Activated T-cell treated with anti-CD3 and anti-CD28 coated beads, Interleukin-2, amount 50 U/mL, for 72 hours (primary cell): ENCODE results near the gene TMEM184C. TPM values are rescaled to one million over a fixed set of nuclear protein-coding genes. Genes with fewer than 3 reads are reported as not detected.

Experiments used
- ATAC-seq, 2 donors: fragments of 150-1000 bp; cut with Tn5 transposase; replicated peaks in 1 of 2; 2 replicates each; pipeline ENCODE4 v1.10.0; 2021; ENCODE audit warnings: moderate library complexity in 2 of 2, mild to moderate bottlenecking in 1 of 2
- DNase-seq, 2 donors: peaks; one replicate each; pipeline ENCODE4 v3.0.0; 2021 to 2022; ENCODE audit warnings: mixed read lengths in 1 of 2
- H3K27ac Mint-ChIP-seq: one replicate; pipeline ENCODE4 v1.8.0; 2022; ENCODE audit warnings: mild to moderate bottlenecking, moderate library complexity, mixed read lengths
- H3K27me3 Mint-ChIP-seq: one replicate; pipeline ENCODE4 v1.8.0; 2022; ENCODE audit warnings: low read depth, mixed read lengths
- H3K36me3 Mint-ChIP-seq, 2 donors: one replicate each; pipeline ENCODE4 v1.8.0; 2022; ENCODE audit warnings: mixed read lengths in 2 of 2, mild to moderate bottlenecking in 1 of 2; ENCODE audit not compliant: insufficient read depth in 2 of 2
- H3K4me1 Mint-ChIP-seq: one replicate; pipeline ENCODE4 v1.8.0; 2022; ENCODE audit warnings: low read depth, mixed read lengths
- H3K4me3 Mint-ChIP-seq, 2 donors: one replicate each; pipeline ENCODE4 v1.8.0; 2022; ENCODE audit warnings: mild to moderate bottlenecking in 2 of 2, mixed read lengths in 2 of 2, moderate library complexity in 2 of 2
- H3K9me3 Mint-ChIP-seq, 2 donors: one replicate each; pipeline ENCODE4 v1.8.0; 2022; ENCODE audit warnings: mixed read lengths in 2 of 2
- total RNA-seq, 2 donors: library from RNA; stranded (reverse); gene quantifications; one replicate each; pipeline ENCODE4 v1.2.3, GENCODE V29; 2022

The TMEM184C gene
- total RNA-seq, 2 donors from 2014 or later, result 15.7 to 17.3 TPM

DNA sequence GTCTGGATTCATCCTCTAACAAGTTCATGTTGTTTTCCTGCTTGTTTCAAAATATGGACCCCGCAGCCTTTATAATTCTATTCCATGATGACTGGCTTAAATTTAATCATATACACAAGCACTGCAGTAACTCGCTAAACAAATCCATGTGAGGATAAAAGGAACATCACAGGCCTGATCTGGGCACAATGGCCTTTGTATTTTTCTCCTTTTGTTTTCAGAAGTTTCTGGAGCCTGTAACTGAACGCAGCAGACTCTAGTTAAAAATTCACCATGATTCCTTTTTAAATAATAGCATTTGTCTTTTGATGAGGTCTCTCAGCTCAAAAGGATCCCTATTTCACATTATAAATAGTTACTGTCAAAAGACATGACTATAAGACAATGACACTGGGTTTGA, 30.2 kb upstream of the TMEM184C start:
- no peak for ATAC-seq
- peaks cover 15% of the 10 kb centered on the region for H3K27me3 Mint-ChIP-seq
- H3K4me1 Mint-ChIP-seq, result no peaks in the 10 kb centered on the region
- no peaks in the 10 kb centered on the region for H3K36me3 Mint-ChIP-seq
- H3K27ac Mint-ChIP-seq, result no peak overlapping the region
- peaks cover 5 to 6% of the 10 kb centered on the region in 2 donors for H3K9me3 Mint-ChIP-seq
- H3K4me3 Mint-ChIP-seq, result no peak overlapping the region
- no peak for DNase-seq

DNA sequence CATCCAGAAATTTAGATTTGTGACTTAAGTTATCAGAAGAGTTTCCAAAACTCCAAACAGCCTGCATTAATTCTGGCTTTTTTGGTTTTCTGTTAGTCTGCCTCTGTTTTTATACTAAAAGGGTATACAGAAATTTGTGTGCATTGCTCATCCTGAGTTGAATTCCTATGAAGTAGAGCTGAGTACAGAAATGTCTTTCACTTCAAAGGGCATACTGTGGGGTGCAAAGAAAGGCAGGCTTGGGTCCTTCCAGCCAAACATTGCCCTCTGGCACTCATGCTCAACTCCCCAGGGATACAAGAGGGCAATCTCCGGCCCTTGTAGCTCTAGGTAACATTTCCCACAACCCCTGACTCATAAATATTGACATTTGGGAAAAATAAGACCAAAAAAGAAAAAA, 27.6 kb upstream of the TMEM184C start:
- Mint-ChIP-seq H3K36me3 (no peaks in the 10 kb centered on the region), H3K4me1 (no peaks in the 10 kb centered on the region), H3K27me3 (peaks cover 19% of the 10 kb centered on the region), H3K4me3 (no peak overlapping the region), H3K9me3 (peaks cover 2 to 5% of the 10 kb centered on the region in 2 donors), H3K27ac (no peak overlapping the region)
- DNase-seq, result no peak
- no peak for ATAC-seq

DNA sequence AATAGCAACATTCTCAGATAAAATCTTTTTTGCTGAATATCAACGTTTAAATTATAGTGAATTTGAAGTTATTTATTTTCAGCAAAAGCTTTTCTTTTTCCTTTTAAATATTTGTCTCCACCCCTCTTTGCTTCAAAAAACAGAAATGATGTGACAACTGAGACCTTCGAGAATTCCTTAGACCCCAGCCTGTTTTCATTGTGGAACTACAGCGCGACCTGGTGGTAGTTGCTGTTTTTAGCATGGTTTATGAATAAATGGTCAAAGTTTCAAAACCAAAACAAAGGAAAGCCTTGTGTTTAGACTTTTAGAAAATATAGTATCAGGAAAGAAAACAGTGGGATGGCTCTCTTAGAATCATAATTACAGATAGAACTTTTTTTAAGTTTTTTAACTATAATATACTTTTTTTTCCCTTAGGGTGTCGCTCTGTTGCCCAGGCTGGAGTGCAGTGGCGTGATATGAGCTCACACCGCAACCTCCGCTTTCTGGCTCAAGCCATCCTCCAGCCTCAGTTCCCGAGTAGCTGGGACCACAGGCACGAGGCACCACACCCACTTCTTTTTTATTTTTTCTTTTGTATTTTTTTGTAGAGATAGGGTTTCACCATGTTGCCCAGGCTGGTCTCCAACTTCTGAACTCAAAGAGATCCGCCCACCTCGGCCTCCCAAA, 26.8 kb upstream of the TMEM184C start:
- H3K27me3 Mint-ChIP-seq, result peaks cover 16% of the 10 kb centered on the region
- DNase-seq (peak; percentile 37 to 54), ATAC-seq (no peak)

DNA sequence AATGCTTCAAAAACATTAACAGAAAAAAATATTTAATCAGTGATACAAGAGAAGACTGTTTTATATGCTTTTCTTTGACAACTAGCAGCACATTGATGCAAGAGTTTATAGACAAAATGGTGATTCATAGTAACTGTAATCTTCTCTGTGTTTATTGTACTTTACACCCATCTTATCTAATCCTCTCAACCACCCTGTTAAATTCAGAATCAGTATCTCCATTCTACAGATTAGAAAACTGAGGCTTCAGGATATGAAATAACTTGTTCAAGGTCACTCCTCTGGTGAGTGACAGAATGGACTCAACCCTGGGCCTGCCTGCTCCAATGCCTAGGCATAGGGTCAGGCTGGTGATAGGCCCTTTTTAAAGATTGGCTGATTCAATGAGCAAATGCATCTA, 26.1 kb upstream of the TMEM184C start:
- Mint-ChIP-seq H3K27ac (no peak overlapping the region), H3K4me1 (no peaks in the 10 kb centered on the region), H3K27me3 (peaks cover 9% of the 10 kb centered on the region), H3K36me3 (no peaks in the 10 kb centered on the region), H3K9me3 (no peaks in the 10 kb centered on the region), H3K4me3 (no peak overlapping the region)
- ATAC-seq, result no peak
- no peak for DNase-seq

More for the DNA sequence above, 26.8 kb upstream of the TMEM184C start:
- peaks cover 0 to 2% of the 10 kb centered on the region in 2 donors for H3K9me3 Mint-ChIP-seq
- H3K4me1 Mint-ChIP-seq, result no peaks in the 10 kb centered on the region
- H3K4me3 Mint-ChIP-seq, result no peak overlapping the region
- no peak overlapping the region for H3K27ac Mint-ChIP-seq
- H3K36me3 Mint-ChIP-seq, result no peaks in the 10 kb centered on the region

DNA sequence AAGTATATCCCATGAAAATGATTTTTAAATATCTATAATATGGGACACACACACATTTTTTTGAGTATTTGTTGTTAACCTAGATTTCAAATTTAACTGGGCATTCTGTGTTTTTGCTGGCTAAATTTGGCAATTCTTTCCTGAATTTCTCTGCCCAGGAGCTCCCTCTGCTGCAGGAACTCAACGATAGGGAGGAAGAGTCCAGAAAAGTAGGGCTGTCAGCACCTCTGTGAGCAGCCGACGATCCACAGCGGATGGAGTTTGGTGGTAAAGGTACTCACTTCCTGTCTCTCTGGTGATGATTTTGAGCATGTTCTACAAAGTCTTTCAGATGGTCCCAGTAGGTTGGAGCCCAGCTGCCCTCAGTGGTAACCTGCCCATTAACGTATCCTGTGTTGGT, 23.1 kb upstream of the TMEM184C start:
- H3K27me3 Mint-ChIP-seq, result peaks cover 8% of the 10 kb centered on the region
- no peak overlapping the region for H3K4me3 Mint-ChIP-seq
- no peak for DNase-seq
- H3K4me1 Mint-ChIP-seq, result no peaks in the 10 kb centered on the region
- no peak for ATAC-seq
- H3K27ac Mint-ChIP-seq, result no peak overlapping the region
- H3K9me3 Mint-ChIP-seq, result no peaks in the 10 kb centered on the region
- no peaks in the 10 kb centered on the region for H3K36me3 Mint-ChIP-seq

DNA sequence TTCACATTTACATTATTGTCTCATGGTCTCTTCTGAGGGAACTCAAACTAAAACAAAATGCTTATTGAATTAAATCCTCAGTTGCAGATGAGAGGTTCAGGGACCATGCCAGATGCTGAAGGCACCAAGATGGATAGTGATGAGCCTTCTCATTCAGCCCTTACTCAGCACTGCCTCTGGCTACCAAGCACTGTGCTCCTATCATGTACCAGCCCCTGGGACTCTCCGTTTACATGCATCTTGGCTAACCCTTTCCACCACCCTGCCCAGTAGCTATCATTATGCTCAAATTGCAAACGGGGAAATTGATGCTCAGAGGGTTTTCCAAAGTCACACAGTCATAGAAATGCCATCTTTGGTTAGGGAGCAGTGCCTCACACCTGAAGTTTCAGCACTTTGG, 22.6 kb upstream of the TMEM184C start:
- H3K27me3 Mint-ChIP-seq, result peaks cover 8% of the 10 kb centered on the region
- H3K36me3 Mint-ChIP-seq, result no peaks in the 10 kb centered on the region
- H3K4me3 Mint-ChIP-seq, result no peak overlapping the region
- no peaks in the 10 kb centered on the region for H3K9me3 Mint-ChIP-seq
- no peaks in the 10 kb centered on the region for H3K4me1 Mint-ChIP-seq
- DNase-seq, result no peak
- ATAC-seq, result no peak
- H3K27ac Mint-ChIP-seq, result no peak overlapping the region

DNA sequence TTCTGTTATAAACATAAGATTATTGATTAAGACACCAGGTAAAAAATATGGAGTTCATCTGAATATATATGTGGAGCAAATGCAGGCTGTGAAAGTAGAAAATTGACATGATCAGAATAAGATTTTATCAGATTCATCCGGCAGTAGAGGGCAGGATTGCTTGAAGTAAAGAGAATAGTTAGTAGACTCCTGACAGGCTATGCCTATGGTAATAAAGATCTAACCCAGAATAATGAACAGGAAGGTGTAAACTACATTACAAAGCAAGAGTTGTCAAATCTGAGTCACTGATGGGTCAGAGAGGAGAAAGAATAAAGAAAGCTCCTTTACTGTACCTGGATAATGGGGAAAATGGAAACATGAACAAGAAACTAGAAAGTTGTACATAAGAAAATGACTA, 20.8 kb upstream of the TMEM184C start:
- ATAC-seq, result no peak
- DNase-seq, result no peak
- Mint-ChIP-seq H3K27ac (no peak overlapping the region), H3K4me3 (no peak overlapping the region), H3K4me1 (no peaks in the 10 kb centered on the region), H3K27me3 (peaks cover 8% of the 10 kb centered on the region), H3K36me3 (no peaks in the 10 kb centered on the region), H3K9me3 (no peaks in the 10 kb centered on the region)

DNA sequence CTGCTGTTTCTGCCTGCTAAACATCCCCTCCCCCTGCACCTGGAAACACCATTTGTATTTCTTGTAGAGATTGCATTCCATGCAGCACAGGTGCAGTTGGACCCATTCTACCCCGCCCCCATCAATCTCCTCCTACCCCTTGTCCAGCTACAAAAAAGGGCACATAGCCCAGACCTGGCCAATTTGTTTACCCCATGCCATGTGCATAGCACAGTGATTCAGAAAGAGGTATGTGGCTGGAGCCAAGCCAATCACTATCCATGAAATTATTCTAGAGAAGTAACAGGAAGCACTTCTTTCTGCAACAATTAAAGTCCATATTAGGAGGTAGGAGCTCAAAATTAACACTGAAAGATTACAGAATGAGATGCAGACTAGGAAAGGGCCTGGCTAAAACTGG, 20.2 kb upstream of the TMEM184C start:
- ATAC-seq, result no peak
- Mint-ChIP-seq H3K9me3 (no peaks in the 10 kb centered on the region), H3K36me3 (no peaks in the 10 kb centered on the region), H3K27ac (no peak overlapping the region), H3K4me3 (no peak overlapping the region), H3K27me3 (peaks cover 8% of the 10 kb centered on the region), H3K4me1 (no peaks in the 10 kb centered on the region)
- no peak for DNase-seq

DNA sequence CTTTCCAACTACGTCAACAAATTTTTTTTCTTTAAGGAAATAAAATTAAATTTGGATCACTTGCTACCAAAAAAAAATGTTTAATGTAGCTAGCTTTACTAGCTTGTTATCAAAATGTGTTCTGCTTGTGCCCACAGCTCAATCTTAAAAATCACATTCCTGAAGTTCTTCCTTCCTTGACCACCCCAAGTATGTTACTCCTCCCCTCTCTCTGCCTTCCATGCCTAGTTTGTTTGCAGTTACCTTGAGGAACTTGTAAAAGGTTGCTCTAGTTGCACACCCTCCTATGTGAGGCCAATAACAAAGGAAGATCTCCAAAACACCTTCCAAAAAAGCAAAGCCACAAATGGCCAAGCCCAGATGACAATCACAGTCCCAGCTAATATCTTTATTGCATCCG, 19.6 kb upstream of the TMEM184C start:
- no peaks in the 10 kb centered on the region for H3K4me1 Mint-ChIP-seq
- no peaks in the 10 kb centered on the region for H3K36me3 Mint-ChIP-seq
- DNase-seq, result no peak
- peaks cover 7% of the 10 kb centered on the region for H3K27me3 Mint-ChIP-seq
- H3K27ac Mint-ChIP-seq, result no peak overlapping the region
- H3K4me3 Mint-ChIP-seq, result no peak overlapping the region
- no peaks in the 10 kb centered on the region for H3K9me3 Mint-ChIP-seq
- ATAC-seq, result no peak

DNA sequence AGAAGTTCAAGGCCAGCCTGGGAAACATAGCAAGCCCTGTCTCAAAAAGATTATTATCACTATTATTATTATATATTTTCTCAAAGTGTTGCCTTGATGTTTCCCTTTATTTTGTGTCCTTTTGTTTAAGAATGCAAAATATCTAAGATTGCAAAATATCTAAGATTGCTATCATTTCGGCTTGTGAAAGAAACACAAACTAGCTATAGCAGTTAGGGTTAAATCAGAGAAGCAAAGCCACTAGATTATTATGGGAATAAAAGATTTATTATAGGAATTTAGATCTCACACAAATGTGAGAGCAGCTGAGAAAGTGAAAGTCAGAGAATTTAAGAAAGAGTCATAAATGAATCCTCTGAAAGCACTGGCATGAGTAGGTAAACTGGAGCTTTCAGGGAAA, 18.0 kb upstream of the TMEM184C start:
- no peaks in the 10 kb centered on the region for H3K36me3 Mint-ChIP-seq
- H3K4me3 Mint-ChIP-seq, result no peak overlapping the region
- DNase-seq (no peak), ATAC-seq (no peak)
- H3K4me1 Mint-ChIP-seq, result no peaks in the 10 kb centered on the region
- no peak overlapping the region for H3K27ac Mint-ChIP-seq
- no peaks in the 10 kb centered on the region for H3K9me3 Mint-ChIP-seq
- H3K27me3 Mint-ChIP-seq, result no peaks in the 10 kb centered on the region

DNA sequence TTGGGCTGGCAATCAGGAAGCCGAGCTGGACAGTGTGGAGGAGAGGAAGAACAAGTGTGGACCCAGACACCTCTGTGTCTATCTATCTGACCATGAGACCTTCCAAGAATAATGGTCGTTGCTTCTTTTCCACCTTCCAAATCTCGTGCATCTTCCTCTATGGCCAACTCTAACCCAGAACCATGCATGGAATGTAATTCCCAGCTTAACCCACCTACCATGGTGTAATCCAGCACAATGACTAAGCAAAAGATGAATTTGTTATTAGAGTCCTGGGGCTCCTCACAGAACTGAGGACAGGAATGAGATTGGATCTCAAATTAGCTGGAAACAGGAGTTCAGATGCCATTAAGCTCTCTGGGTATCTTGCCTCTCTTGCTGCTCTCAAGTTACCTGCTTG, 17.4 kb upstream of the TMEM184C start:
- H3K9me3 Mint-ChIP-seq, result no peaks in the 10 kb centered on the region
- H3K4me3 Mint-ChIP-seq, result no peak overlapping the region
- ATAC-seq (no peak), DNase-seq (no peak)
- no peaks in the 10 kb centered on the region for H3K36me3 Mint-ChIP-seq
- H3K27me3 Mint-ChIP-seq, result no peaks in the 10 kb centered on the region
- no peaks in the 10 kb centered on the region for H3K4me1 Mint-ChIP-seq
- no peak overlapping the region for H3K27ac Mint-ChIP-seq

DNA sequence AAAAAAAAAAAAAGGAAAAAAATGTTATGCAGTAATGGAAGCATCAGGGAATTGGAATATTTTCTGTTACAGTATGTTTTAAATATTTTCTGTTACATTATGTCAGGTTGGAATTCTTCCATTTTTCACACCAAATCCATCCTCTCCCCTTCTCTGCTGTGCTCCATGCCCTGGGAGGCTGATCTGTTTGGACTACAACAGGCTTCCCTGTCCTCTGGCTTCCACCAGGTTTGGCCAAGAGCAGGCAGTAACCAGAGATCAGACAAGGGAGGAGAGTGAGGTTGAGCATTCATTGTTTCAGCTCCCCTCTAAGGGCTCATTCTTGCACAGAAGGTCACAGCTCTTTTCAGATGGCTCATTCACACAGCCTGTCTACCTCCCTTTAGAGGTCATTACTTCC, 11.7 kb upstream of the TMEM184C start:
- H3K36me3 Mint-ChIP-seq, result no peaks in the 10 kb centered on the region
- ATAC-seq, result no peak
- H3K9me3 Mint-ChIP-seq, result no peaks in the 10 kb centered on the region
- H3K27ac Mint-ChIP-seq, result no peak overlapping the region
- H3K27me3 Mint-ChIP-seq, result peaks cover 13% of the 10 kb centered on the region
- no peak for DNase-seq
- H3K4me3 Mint-ChIP-seq, result no peak overlapping the region
- no peaks in the 10 kb centered on the region for H3K4me1 Mint-ChIP-seq

DNA sequence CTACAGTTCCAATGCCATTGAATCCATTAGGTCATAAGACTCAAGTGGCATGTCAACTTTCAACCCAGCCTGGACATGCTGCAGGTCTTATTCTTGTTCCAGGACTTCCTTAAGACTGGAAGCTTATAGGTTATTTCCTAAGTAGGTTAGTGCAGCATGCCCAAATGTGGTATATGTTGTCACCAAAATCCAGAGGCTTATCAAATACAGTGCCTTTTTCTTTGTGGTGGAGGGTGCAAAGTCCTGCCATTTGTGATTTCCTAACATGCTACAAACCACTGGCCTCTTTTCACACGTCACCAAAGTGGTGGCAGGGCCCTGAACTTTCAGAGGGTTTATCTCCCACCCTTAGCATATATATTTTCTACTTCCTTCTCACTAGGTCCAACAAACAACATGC, 9.7 kb upstream of the TMEM184C start:
- H3K27me3 Mint-ChIP-seq, result peaks cover 13% of the 10 kb centered on the region
- no peaks in the 10 kb centered on the region for H3K9me3 Mint-ChIP-seq
- H3K4me1 Mint-ChIP-seq, result no peaks in the 10 kb centered on the region
- ATAC-seq (no peak), DNase-seq (no peak)
- no peak overlapping the region for H3K4me3 Mint-ChIP-seq
- H3K27ac Mint-ChIP-seq, result no peak overlapping the region
- no peaks in the 10 kb centered on the region for H3K36me3 Mint-ChIP-seq

DNA sequence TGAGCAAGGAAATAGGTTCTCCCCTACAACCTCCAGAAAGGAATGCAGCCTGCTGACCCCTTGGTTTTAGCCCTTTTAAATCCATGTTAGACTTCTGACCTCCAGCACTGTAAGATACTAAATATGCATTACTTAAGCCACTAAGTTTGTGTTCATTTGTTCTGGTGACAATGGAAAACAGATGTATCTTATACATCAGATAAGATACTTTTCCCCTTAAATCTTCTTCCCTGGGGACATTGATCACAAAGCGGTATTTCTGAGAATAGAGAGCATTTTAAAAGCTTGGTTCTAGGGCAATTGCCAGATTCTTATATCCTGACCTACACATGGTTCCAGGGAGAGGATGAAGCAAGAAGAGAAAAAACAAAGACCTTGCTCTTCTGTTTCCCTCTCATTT, 6.5 kb upstream of the TMEM184C start:
- H3K27ac Mint-ChIP-seq, result no peak overlapping the region

More for the DNA sequence above, 6.5 kb upstream of the TMEM184C start:
- Mint-ChIP-seq H3K4me3 (no peak overlapping the region), H3K9me3 (no peaks in the 10 kb centered on the region), H3K4me1 (no peaks in the 10 kb centered on the region), H3K36me3 (no peaks in the 10 kb centered on the region), H3K27me3 (peaks cover 17% of the 10 kb centered on the region)
- no peak for DNase-seq
- ATAC-seq, result no peak
